H9 (cell line): ENCODE data around the gene MVB12A. TPM values are rescaled to one million over a fixed set of nuclear protein-coding genes. Genes with fewer than 3 reads are reported as not detected.
A peak's percentile ranks its signal among the peaks of the same experiment; 100 is the strongest.

Source experiments
- DNase-seq: peaks from one replicate; pipeline ENCODE4 v3.0.0-alpha.2; 2017
- H2AFZ ChIP-seq: one replicate; pipeline ENCODE4 v1.6.1; 2013; ENCODE audit warnings: mild to moderate bottlenecking, low read length, control low read depth, moderate library complexity
- H2AK5ac ChIP-seq: 2 replicates; pipeline ENCODE4 v1.6.1; 2013; ENCODE audit warnings: low read length, control low read depth, mixed read lengths; ENCODE audit not compliant: insufficient read length
- H2BK120ac ChIP-seq: one replicate; pipeline ENCODE4 v1.6.1; 2013; ENCODE audit warnings: low read depth, mild to moderate bottlenecking, low read length, control low read depth, inconsistent platforms; ENCODE audit not compliant: poor library complexity, severe bottlenecking
- H2BK12ac ChIP-seq: 2 replicates; pipeline ENCODE4 v1.6.1; 2013; ENCODE audit warnings: low read length, control low read depth, mixed read lengths, low read depth; ENCODE audit not compliant: insufficient read length
- H2BK15ac ChIP-seq: 2 replicates; pipeline ENCODE4 v1.6.1; 2013; ENCODE audit warnings: low read depth, low read length, control low read depth
- H2BK20ac ChIP-seq: one replicate; pipeline ENCODE4 v1.6.1; 2013; ENCODE audit warnings: low read depth, mild to moderate bottlenecking, low read length, control low read depth, inconsistent platforms; ENCODE audit not compliant: poor library complexity, severe bottlenecking
- H2BK5ac ChIP-seq: 2 replicates; pipeline ENCODE4 v1.6.1; 2013; ENCODE audit warnings: low read length, control low read depth, mixed read lengths; ENCODE audit not compliant: insufficient read length
- H3K14ac ChIP-seq: 2 replicates; pipeline ENCODE4 v1.6.1; 2013; ENCODE audit warnings: low read length, control low read depth; ENCODE audit not compliant: insufficient read depth
- H3K18ac ChIP-seq: 2 replicates; pipeline ENCODE4 v1.6.1; 2013; ENCODE audit warnings: low read depth, mild to moderate bottlenecking, mixed read lengths, low read length, control low read depth; ENCODE audit not compliant: insufficient read length
- H3K23ac ChIP-seq: 2 replicates; pipeline ENCODE4 v1.6.1; 2013; ENCODE audit warnings: low read length, control low read depth, mixed read lengths, low read depth; ENCODE audit not compliant: insufficient read length
- H3K23me2 ChIP-seq: 2 replicates; pipeline ENCODE4 v1.6.1; 2013; ENCODE audit warnings: low read depth, mild to moderate bottlenecking, mixed read lengths, low read length, control low read depth; ENCODE audit not compliant: insufficient read length, poor library complexity, severe bottlenecking
- H3K27ac ChIP-seq: 2 replicates; pipeline ENCODE4 v1.5.1; 2013; ENCODE audit warnings: low read length, control low read depth, mixed read lengths, low read depth; ENCODE audit not compliant: insufficient read length
- H3K27me3 ChIP-seq: 2 replicates; pipeline ENCODE4 v1.6.1; 2013; ENCODE audit warnings: low read length, control low read depth, inconsistent platforms; ENCODE audit not compliant: insufficient read depth
- H3K4ac ChIP-seq: 2 replicates; pipeline ENCODE4 v1.6.1; 2013; ENCODE audit warnings: low read depth, mild to moderate bottlenecking, control low read depth, inconsistent platforms, low read length, moderate library complexity
- H3K4me1 ChIP-seq: 2 replicates; pipeline ENCODE4 v1.6.1; 2013; ENCODE audit warnings: low read length, control low read depth, inconsistent platforms; ENCODE audit not compliant: insufficient read depth
- H3K4me2 ChIP-seq: 2 replicates; pipeline ENCODE4 v1.6.1; 2013; ENCODE audit warnings: low read length, control low read depth, mixed read lengths; ENCODE audit not compliant: insufficient read length, insufficient read depth
- H3K56ac ChIP-seq: 2 replicates; pipeline ENCODE4 v1.6.1; 2013; ENCODE audit warnings: low read depth, mild to moderate bottlenecking, mixed read lengths, low read length, control low read depth; ENCODE audit not compliant: insufficient read length
- H3K79me1 ChIP-seq: 2 replicates; pipeline ENCODE4 v1.6.1; 2013; ENCODE audit warnings: low read depth, mild to moderate bottlenecking, moderate library complexity, low read length, control low read depth, inconsistent platforms; ENCODE audit not compliant: insufficient read depth, poor library complexity, severe bottlenecking
- H3K79me2 ChIP-seq: 2 replicates; pipeline ENCODE4 v1.6.1; 2013; ENCODE audit warnings: low read length, control low read depth, inconsistent platforms; ENCODE audit not compliant: insufficient read depth
- H3K9ac ChIP-seq: 2 replicates; pipeline ENCODE4 v1.6.1; 2013; ENCODE audit warnings: low read length, control low read depth, mixed read lengths; ENCODE audit not compliant: insufficient read length; ENCODE audit errors: extremely low read depth
- H3K9me3 ChIP-seq: one replicate; pipeline ENCODE4 v1.6.1; 2013; ENCODE audit warnings: low read depth, low read length, inconsistent platforms; ENCODE audit not compliant: control insufficient read depth
- H3T11ph ChIP-seq: one replicate; pipeline ENCODE4 v1.6.1; 2013; ENCODE audit warnings: mild to moderate bottlenecking, low read length, control low read depth, inconsistent platforms
- H4K20me1 ChIP-seq: one replicate; pipeline ENCODE4 v1.6.1; 2013; ENCODE audit not compliant: control insufficient read depth, insufficient read length, insufficient read depth
- H4K5ac ChIP-seq: 2 replicates; pipeline ENCODE4 v1.6.1; 2013; ENCODE audit warnings: low read depth, mild to moderate bottlenecking, mixed read lengths, low read length, control low read depth; ENCODE audit not compliant: insufficient read length
- H4K8ac ChIP-seq: replicated peaks from 2 replicates; pipeline ENCODE4 v1.6.1; 2013; ENCODE audit warnings: low read length, control low read depth, mixed read lengths, low read depth; ENCODE audit not compliant: insufficient read length
- H4K91ac ChIP-seq: 2 replicates; pipeline ENCODE4 v1.6.1; 2013; ENCODE audit warnings: low read depth, mild to moderate bottlenecking, moderate library complexity, mixed read lengths, low read length, control low read depth; ENCODE audit not compliant: insufficient read length
- H3K27ac Mint-ChIP-seq, 3 experiments: 2 replicates in 2 of 3; 3 replicates in 1 of 3; pipeline ENCODE4 v1.8.0; 2020 to 2021; ENCODE audit warnings: mixed read lengths in 3 of 3, mild to moderate bottlenecking in 1 of 3, moderate library complexity in 1 of 3
- H3K27me3 Mint-ChIP-seq: 2 replicates; pipeline ENCODE4 v1.8.0; 2021; ENCODE audit warnings: low read depth, mild to moderate bottlenecking, moderate library complexity, mixed read lengths
- H3K36me3 Mint-ChIP-seq, 3 experiments: 2 replicates in 2 of 3; 3 replicates in 1 of 3; pipeline ENCODE4 v1.8.0; 2020 to 2021; ENCODE audit warnings: low read depth in 3 of 3, mixed read lengths in 3 of 3; ENCODE audit not compliant: insufficient read depth in 1 of 3
- H3K4me1 Mint-ChIP-seq, 2 experiments: 2 replicates each; pipeline ENCODE4 v1.8.0; 2020; ENCODE audit warnings: mixed read lengths in 2 of 2
- H3K4me3 Mint-ChIP-seq, 2 experiments: 2 replicates in 1 of 2; 3 replicates in 1 of 2; pipeline ENCODE4 v1.8.0; 2020 to 2021; ENCODE audit warnings: mild to moderate bottlenecking in 2 of 2, mixed read lengths in 2 of 2, moderate library complexity in 1 of 2
- H3K9me3 Mint-ChIP-seq, 2 experiments: 2 replicates in 1 of 2; 3 replicates in 1 of 2; pipeline ENCODE4 v1.8.0; 2020; ENCODE audit warnings: mild to moderate bottlenecking in 2 of 2, mixed read lengths in 2 of 2, moderate library complexity in 1 of 2
- CTCF ChIP-seq: fragments of 200-600 bp; sonication (generic); conservative IDR thresholded peaks from 3 replicates; pipeline ENCODE4 v1.8.0; 2021; ENCODE audit warnings: antibody characterized with exemption, mild to moderate bottlenecking
- WGBS: extraction: QIAGEN DNeasy Blood & Tissue Kit; methylation state at CpG from one replicate; pipeline ENCODE4 v1.1.7; 2013; ENCODE audit warnings: missing lambda C conversion rate, low lambda C conversion rate, mixed read lengths; ENCODE audit not compliant: insufficient read length; ENCODE audit errors: extremely low coverage; 5-methylcytosine and 5-hydroxymethylcytosine counted together
- total RNA-seq: library from RNA; stranded (reverse); gene quantifications from 2 replicates; pipeline ENCODE4 v1.2.1, GENCODE V29; 2021

MVB12A gene
- total RNA-seq, 1 experiment from 2014 or later, result 50.4 TPM

GRCh38 chr19:17420475-17420924 lies 653 bp downstream of the MVB12A start:
- no peak overlapping the region for H3K23ac ChIP-seq
- Mint-ChIP-seq H3K4me3 (peak overlapping the region; percentile 84 to 94), H3K9me3 (no peaks in the 10 kb centered on the region; a peak in 1 of 5 replicates), H3K36me3 (peaks cover 0 to 13% (median 4%) of the 10 kb centered on the region in 3 experiments; a peak in 2 of 7 replicates), H3K27ac (peak overlapping the region in 1 of 3 experiments; percentile 61; a peak in 2 of 7 replicates), H3K27me3 (peaks cover 21% of the 10 kb centered on the region), H3K4me1 (peaks cover 25 to 39% of the 10 kb centered on the region in 2 experiments)
- peak overlapping the region; percentile 3 for H3K9ac ChIP-seq
- no peak overlapping the region for H2AK5ac ChIP-seq
- H3K4me2 ChIP-seq, result peak overlapping the region; percentile 71
- no peak overlapping the region for H2BK20ac ChIP-seq
- H3K18ac ChIP-seq, result no peak overlapping the region
- H2BK5ac ChIP-seq, result no peak overlapping the region
- no peaks in the 10 kb centered on the region for H3K9me3 ChIP-seq
- no peak overlapping the region for H4K8ac ChIP-seq
- H2BK120ac ChIP-seq, result no peak overlapping the region
- H3K79me1 ChIP-seq, result no peaks in the 10 kb centered on the region
- TF ChIP-seq CTCF, result peak; percentile 37; the same call in 2 of the 3 replicates
- WGBS, result no CpG with 5 or more reads among the region's 25 CpGs
- no peaks in the 10 kb centered on the region for H3K27me3 ChIP-seq
- H3K23me2 ChIP-seq, result peaks cover 11% of the 10 kb centered on the region
- H4K20me1 ChIP-seq, result no peaks in the 10 kb centered on the region
- no peak overlapping the region for H3K56ac ChIP-seq
- H3T11ph ChIP-seq, result no peak overlapping the region
- H4K5ac ChIP-seq, result no peak overlapping the region
- no peak overlapping the region for H2AFZ ChIP-seq
- no peaks in the 10 kb centered on the region for H3K79me2 ChIP-seq
- H2BK12ac ChIP-seq, result no peak overlapping the region
- no peak overlapping the region for H3K4ac ChIP-seq
- H2BK15ac ChIP-seq, result no peak overlapping the region
- H3K27ac ChIP-seq, result no peak overlapping the region
- peak; percentile 59 for DNase-seq
- no peaks in the 10 kb centered on the region; the same call in 1 of the 2 replicates for H3K4me1 ChIP-seq
- H3K14ac ChIP-seq, result 0 out of 2 replicates have a peak overlapping the region, but pooled peaks have one; percentile 17
- no peak overlapping the region for H4K91ac ChIP-seq
